Lung (tissue), 12 donors: ENCODE data around the gene LONRF3. TPM values are rescaled to one million over a fixed set of nuclear protein-coding genes. Genes with fewer than 3 reads are reported as not detected.
A peak's percentile ranks its signal among the peaks of the same experiment; 100 is the strongest.
"Not testable (repeated sequence)": the region's sequence is repeated elsewhere in the genome, so short reads cannot be mapped to it uniquely, and the experiment has no call there.

Experiments
- ATAC-seq: fragments of 200-7000 bp; cut with Tn5 transposase; one replicate; pipeline ENCODE4 v1.9.1; 2020; ENCODE audit warnings: moderate number of reproducible peaks; ENCODE audit not compliant: insufficient read depth, low FRiP score
- DNase-seq, 3 donors: peaks; one replicate each; pipeline ENCODE4 v3.0.0-alpha.2; 2013 to 2017
- H3K27ac ChIP-seq, 2 donors: one replicate each; pipeline ENCODE4 v1.5.1; 2013; ENCODE audit warnings: mild to moderate bottlenecking in 2 of 2, moderate library complexity in 2 of 2, control low read depth in 1 of 2, inconsistent platforms in 1 of 2, low read depth in 1 of 2, low read length in 1 of 2
- H3K27me3 ChIP-seq, 3 donors: one replicate each; pipeline ENCODE4 v1.5.1; 2013; ENCODE audit warnings: low read length in 2 of 3; ENCODE audit not compliant: control insufficient read depth in 3 of 3, insufficient read depth in 3 of 3
- H3K36me3 ChIP-seq, 4 donors: one replicate each; pipeline ENCODE4 v1.5.1; 2013; ENCODE audit warnings: low read length in 4 of 4, mild to moderate bottlenecking in 1 of 4, moderate library complexity in 1 of 4; ENCODE audit not compliant: control insufficient read depth in 4 of 4, insufficient read depth in 4 of 4
- H3K4me1 ChIP-seq, 5 donors: one replicate each; pipeline ENCODE4 v1.5.1; 2013; ENCODE audit warnings: low read length in 5 of 5, mild to moderate bottlenecking in 2 of 5, moderate library complexity in 1 of 5; ENCODE audit not compliant: control insufficient read depth in 5 of 5, insufficient read depth in 5 of 5
- H3K4me3 ChIP-seq: one replicate; pipeline ENCODE4 v1.5.1; 2013; ENCODE audit warnings: mild to moderate bottlenecking, control low read depth, moderate library complexity
- H3K9ac ChIP-seq, 2 donors: one replicate each; pipeline ENCODE4 v1.5.1; 2013; ENCODE audit warnings: low read length in 2 of 2, control low read depth in 1 of 2; ENCODE audit not compliant: insufficient read depth in 1 of 2
- H3K9me3 ChIP-seq, 4 donors: one replicate each; pipeline ENCODE4 v1.5.1; 2013; ENCODE audit warnings: low read length in 3 of 4, mild to moderate bottlenecking in 1 of 4, moderate library complexity in 1 of 4; ENCODE audit not compliant: control insufficient read depth in 4 of 4, insufficient read depth in 3 of 4
- WGBS, 2 donors: extraction: QIAGEN DNeasy Blood & Tissue Kit; methylation state at CpG; one replicate each; pipeline ENCODE4 v1.1.7; 2013; 5-methylcytosine and 5-hydroxymethylcytosine counted together
- polyA plus RNA-seq, 2 donors: library from polyadenylated mRNA; stranded (reverse); fragments of 200-250 nt; gene quantifications; one replicate each; pipeline ENCODE4 v1.2.1, GENCODE V29; 2013
- total RNA-seq, 2 donors: library from RNA; depleted of rRNA in 1 of 2; stranded (reverse); fragments of >200 nt in 1 of 2; gene quantifications; one replicate each; pipeline ENCODE4 v1.2.1, GENCODE V29; 2014 to 2021
- TF ChIP-seq, protein P1 (sequence below): IDR thresholded peaks from 2 replicates; pipeline ENCODE4 v1.5.1; 2012; ENCODE audit warnings: mild to moderate bottlenecking; ENCODE audit errors: control extremely low read depth, extremely low read depth
- donor health status: control.
- donor health status: control.
- donor health status: Bipolar disorder and iron deficiency.
- donor health status: healthy.
- donor health status: DM: yes; HTN: yes; CAD: no.

Gene LONRF3
- total and polyA plus RNA-seq, 4 donors, result 3.8 to 22.5 (median 7.9) TPM

DNA sequence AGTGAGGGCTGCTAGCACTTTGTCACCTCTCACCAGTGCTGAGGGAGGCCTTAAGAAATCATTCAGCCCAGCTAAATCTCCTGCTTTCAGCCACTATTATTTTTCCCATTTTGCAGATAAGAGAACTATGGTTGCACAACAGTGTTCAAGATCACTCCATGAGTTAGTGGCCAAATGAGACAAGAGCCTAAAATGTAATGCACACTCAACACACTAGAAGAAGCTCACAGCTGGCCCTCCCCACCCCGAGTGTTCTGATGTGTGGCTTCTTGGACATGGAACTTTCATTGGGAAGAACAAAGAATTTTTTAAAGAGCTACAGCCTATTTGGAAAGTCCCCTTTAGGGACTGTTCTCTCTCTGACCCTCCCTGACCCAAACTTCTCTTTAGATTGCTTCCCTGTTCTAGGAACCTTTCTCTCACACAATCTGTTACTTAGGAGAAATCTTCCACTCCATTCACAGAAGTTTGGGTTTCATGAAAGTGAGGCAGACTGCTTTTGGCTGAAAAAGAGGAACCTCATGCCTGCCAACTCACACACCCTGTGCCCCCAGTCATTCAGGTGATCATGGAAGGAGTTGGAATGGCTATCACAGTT is 54.4 kb downstream of the LONRF3 start:
- Histone ChIP-seq H3K9ac (no peak overlapping the region), H3K4me3 (no peak overlapping the region), H3K4me1 (no peaks in the 10 kb centered on the region), H3K27ac (no peak overlapping the region), H3K9me3 (peaks cover 0 to 5% (median 0%) of the 10 kb centered on the region in 4 donors), H3K36me3 (no peaks in the 10 kb centered on the region), H3K27me3 (no peaks in the 10 kb centered on the region)
- no peak for DNase-seq
- ATAC-seq, result no peak
- TF ChIP-seq, protein P1, sequence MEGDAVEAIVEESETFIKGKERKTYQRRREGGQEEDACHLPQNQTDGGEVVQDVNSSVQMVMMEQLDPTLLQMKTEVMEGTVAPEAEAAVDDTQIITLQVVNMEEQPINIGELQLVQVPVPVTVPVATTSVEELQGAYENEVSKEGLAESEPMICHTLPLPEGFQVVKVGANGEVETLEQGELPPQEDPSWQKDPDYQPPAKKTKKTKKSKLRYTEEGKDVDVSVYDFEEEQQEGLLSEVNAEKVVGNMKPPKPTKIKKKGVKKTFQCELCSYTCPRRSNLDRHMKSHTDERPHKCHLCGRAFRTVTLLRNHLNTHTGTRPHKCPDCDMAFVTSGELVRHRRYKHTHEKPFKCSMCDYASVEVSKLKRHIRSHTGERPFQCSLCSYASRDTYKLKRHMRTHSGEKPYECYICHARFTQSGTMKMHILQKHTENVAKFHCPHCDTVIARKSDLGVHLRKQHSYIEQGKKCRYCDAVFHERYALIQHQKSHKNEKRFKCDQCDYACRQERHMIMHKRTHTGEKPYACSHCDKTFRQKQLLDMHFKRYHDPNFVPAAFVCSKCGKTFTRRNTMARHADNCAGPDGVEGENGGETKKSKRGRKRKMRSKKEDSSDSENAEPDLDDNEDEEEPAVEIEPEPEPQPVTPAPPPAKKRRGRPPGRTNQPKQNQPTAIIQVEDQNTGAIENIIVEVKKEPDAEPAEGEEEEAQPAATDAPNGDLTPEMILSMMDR, result no peak
- 44 to 52% methylated on average over 1 of the region's 1 CpG for WGBS, 2 donors

DNA sequence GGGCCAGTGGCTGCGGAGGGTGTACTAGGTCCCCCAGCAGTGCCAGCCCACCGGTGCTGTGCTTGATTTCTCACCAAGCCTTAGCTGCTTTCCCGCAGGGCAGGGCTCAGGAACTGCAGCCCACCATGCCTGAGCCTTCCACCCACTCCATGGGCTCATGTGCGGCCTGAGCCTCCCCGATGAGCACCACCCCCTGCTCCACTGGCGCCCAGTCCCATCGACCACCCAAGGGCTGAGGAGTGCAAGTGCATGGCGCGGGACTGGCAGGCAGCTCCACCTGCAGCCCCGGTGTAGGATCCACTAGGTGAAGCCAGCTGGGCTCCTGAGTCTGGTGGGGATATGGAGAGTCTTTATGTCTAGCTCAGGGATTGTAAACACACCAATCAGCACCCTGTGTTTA is 55.2 kb downstream of the LONRF3 start:
- H3K4me3 ChIP-seq, H3K36me3 ChIP-seq, DNase-seq, H3K4me1 ChIP-seq, ATAC-seq, H3K9ac ChIP-seq, H3K27me3 ChIP-seq, H3K27ac ChIP-seq, H3K9me3 ChIP-seq: not testable (repeated sequence)
- WGBS, 2 donors, result 94 to 100% methylated on average over 3 to 10 of the region's 10 CpGs

DNA sequence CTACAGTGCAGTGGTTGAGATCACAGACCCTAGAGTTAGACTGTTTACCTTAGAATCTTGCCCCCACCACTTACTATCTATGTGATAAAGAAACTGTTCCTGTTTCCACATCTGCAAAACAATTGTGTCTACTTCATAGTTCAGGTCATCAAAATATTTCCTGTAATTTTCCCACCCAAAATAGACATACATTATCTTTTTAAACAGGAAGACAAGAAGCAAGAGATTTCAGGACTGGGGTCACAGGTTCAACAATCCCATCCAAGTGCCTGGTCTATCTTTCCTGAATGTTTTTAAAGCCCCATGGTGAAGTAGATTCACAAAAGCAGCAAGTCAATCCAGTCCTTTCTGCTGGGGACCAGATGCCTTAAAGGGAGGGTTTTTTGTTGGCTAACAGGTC is 56.6 kb downstream of the LONRF3 start:
- no peak for ATAC-seq
- Histone ChIP-seq H3K27me3 (no peaks in the 10 kb centered on the region), H3K9me3 (peaks cover 0 to 9% (median 0%) of the 10 kb centered on the region in 4 donors), H3K4me1 (no peaks in the 10 kb centered on the region), H3K36me3 (no peaks in the 10 kb centered on the region), H3K27ac (no peak overlapping the region), H3K4me3 (no peak overlapping the region), H3K9ac (no peak overlapping the region)
- TF ChIP-seq, protein P1, result no peak
- no peak for DNase-seq

DNA sequence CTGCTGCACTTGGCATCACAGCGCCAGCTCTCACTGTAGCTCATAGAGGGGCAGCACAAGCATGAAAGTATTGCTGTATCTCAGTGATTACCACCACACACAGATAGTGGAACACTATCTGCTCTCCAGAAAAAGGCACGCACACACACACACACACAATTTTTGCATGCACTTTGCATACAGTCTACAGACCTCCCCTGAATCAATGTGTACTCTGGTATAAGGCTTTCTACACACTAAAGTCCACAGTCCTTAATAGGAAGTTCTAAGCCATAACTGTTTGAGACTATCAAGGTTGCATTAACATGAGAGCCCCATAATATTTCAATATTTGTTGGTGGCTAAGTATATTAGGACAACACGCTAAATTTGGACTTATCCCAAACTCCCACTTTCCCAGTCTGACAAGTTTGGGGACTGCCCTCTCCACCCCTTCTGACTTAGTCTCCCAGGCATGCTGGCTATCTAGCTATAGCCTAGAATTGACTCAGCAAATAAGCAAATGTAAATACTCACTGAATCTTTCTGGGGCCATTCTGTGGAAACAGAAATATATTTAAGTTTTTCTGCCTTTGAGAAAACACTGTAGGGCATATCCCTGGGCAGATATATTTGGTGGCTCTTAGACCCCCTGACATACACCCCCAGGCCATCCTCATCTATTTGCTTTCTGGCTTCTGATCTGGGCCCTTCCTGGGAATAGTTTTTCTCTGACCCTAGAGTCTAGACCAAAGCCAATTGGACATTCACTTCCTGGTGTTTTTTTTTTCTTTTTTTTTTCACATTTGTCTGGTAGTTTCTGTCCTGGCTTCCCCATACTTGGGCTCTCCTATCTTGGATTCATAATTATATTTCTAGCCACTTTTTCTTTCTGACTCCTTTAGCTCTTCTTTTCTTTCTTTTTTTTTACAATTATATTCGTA is 62.0 kb downstream of the LONRF3 start:
- Histone ChIP-seq H3K36me3 (no peaks in the 10 kb centered on the region), H3K4me1 (peaks cover 0 to 5% (median 0%) of the 10 kb centered on the region in 5 donors), H3K27ac (no peak overlapping the region), H3K27me3 (no peaks in the 10 kb centered on the region), H3K4me3 (no peak overlapping the region), H3K9me3 (peaks cover 0 to 9% (median 0%) of the 10 kb centered on the region in 4 donors), H3K9ac (no peak overlapping the region)
- TF ChIP-seq, protein P1, result no peak
- DNase-seq (peak in 1 of 3 donors; percentile 17), ATAC-seq (no peak)
- 81 to 87% methylated on average over 4 of the region's 4 CpGs for WGBS, 2 donors
